ENCODE measurements around the gene PPIE. TPM values are rescaled to one million over a fixed set of nuclear protein-coding genes. Genes with fewer than 3 reads are reported as not detected.

PPIE gene
- total and polyA plus RNA-seq, 2 of the 4 experiments (the other 2 are of a cell fraction), result 40.9 to 68.1 TPM

DNA sequence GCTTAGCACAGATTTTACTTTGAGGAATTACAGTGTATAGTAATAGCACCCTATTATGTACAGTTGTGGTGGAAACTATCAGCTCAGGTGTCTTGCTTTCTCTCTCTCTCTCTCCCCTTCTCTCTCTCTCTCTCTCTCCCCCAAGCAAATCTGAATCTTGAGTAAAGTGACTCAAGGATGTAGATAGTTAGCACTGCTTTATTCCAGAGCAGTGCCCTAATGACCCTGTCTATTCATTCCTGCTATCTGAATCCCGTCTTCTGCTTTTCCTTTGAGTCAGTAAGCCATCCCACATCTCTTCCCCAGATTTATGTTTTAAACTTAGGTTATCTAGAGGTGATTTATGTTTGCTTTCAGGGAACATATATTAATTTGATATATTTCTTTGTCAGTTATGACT is 42.2 kb upstream of the PPIE start:
- H3K79me1 ChIP-seq (ENCODE audit: low read depth in 1 of 2, low read length in 2 of 2), result no peaks in the 10 kb centered on the region
- intact Hi-C loops (cut with micrococcal nuclease) (no loop called here), in situ Hi-C loops (cut with MboI; ENCODE audit: low sequenced_read_pairs) (no loop called here), dilution Hi-C loops (cut with HindIII; ENCODE audit: low sequenced_read_pairs, unreplicated experiment) (no loop called here)
- ATAC-seq (ENCODE audit: low read depth), result no peak
- H3K27me3 ChIP-seq (ENCODE audit: control insufficient read depth, insufficient read depth, low read length), result peaks cover 80% of the 10 kb centered on the region
- no CpG with 5 or more reads among the region's 1 CpG for WGBS, 2 experiments (ENCODE audit: extremely low coverage in 2 of 2, insufficient read length in 1 of 2)
- H2BK15ac ChIP-seq (ENCODE audit: low read depth, low read length), result no peak overlapping the region
- ChIA-PET CTCF (interaction anchor here (0.5 kb wide), 1 partner anchor 81 kb away, joined by 3 read pairs; no protein-coding TSS in a partner anchor), POLR2A (ENCODE audit: unreplicated experiment) (no interaction called here)
- no TSS peak for BruUV-seq (replicated peaks)
- TF ChIP-seq MXI1 (IDR thresholded peaks at IDR 0.05; ENCODE audit: borderline replicate concordance, low read depth, low read length) (no peak), BHLHE40 (IDR thresholded peaks at IDR 0.05; ENCODE audit: low read depth, low read length) (no peak), RCOR1 (IDR thresholded peaks at IDR 0.05; ENCODE audit: insufficient replicate concordance, low read length) (no peak), RAD21 (IDR thresholded peaks at IDR 0.05; ENCODE audit: low read length) (no peak), MAZ (IDR thresholded peaks at IDR 0.05; ENCODE audit: borderline replicate concordance, low read depth, low read length) (no peak)
- TF ChIP-seq, protein P1, sequence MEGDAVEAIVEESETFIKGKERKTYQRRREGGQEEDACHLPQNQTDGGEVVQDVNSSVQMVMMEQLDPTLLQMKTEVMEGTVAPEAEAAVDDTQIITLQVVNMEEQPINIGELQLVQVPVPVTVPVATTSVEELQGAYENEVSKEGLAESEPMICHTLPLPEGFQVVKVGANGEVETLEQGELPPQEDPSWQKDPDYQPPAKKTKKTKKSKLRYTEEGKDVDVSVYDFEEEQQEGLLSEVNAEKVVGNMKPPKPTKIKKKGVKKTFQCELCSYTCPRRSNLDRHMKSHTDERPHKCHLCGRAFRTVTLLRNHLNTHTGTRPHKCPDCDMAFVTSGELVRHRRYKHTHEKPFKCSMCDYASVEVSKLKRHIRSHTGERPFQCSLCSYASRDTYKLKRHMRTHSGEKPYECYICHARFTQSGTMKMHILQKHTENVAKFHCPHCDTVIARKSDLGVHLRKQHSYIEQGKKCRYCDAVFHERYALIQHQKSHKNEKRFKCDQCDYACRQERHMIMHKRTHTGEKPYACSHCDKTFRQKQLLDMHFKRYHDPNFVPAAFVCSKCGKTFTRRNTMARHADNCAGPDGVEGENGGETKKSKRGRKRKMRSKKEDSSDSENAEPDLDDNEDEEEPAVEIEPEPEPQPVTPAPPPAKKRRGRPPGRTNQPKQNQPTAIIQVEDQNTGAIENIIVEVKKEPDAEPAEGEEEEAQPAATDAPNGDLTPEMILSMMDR (conservative IDR thresholded peaks at IDR 0.05; ENCODE audit: low read depth, low read length), result no peak
- H2AK5ac ChIP-seq (ENCODE audit: low read depth, low read length), result no peak overlapping the region
- H3K56ac ChIP-seq (ENCODE audit: extremely low read depth, insufficient read depth, low read length), result no peak overlapping the region
- no peaks in the 10 kb centered on the region for H4K20me1 ChIP-seq (ENCODE audit: insufficient read depth, low read length)
- no peaks in the 10 kb centered on the region for H3K9me1 ChIP-seq (ENCODE audit: insufficient read depth, low read length)
- no peak for DNase-seq
- no peak overlapping the region for H2AFZ ChIP-seq (replicated peaks; ENCODE audit: low read length, poor library complexity)
- no peak overlapping the region for H3K23ac ChIP-seq (ENCODE audit: low read depth, low read length)
- H2BK120ac ChIP-seq (ENCODE audit: low read depth, low read length), result no peak overlapping the region
- no peak overlapping the region for H2BK5ac ChIP-seq (ENCODE audit: low read depth, low read length, poor library complexity, severe bottlenecking)
- H3K4ac ChIP-seq (ENCODE audit: low read depth, low read length), result no peak overlapping the region
- H3K36me3 ChIP-seq (ENCODE audit: control insufficient read depth, insufficient read depth, low read length), result no peaks in the 10 kb centered on the region
- no peak overlapping the region for H2AK9ac ChIP-seq (replicated peaks; ENCODE audit: low read depth, low read length, poor library complexity)
- no peak overlapping the region for H4K8ac ChIP-seq (ENCODE audit: low read depth in 2 of 2, low read length in 2 of 2)
- no peak overlapping the region for H2BK20ac ChIP-seq (ENCODE audit: low read depth, low read length)
- H3K27ac ChIP-seq (ENCODE audit: insufficient read depth, low read length), result no peak overlapping the region
- no peak overlapping the region for H4K91ac ChIP-seq (ENCODE audit: insufficient read depth, low read depth, low read length)
- H3K4me2 ChIP-seq (ENCODE audit: low read depth, low read length), result no peak overlapping the region
- H3K9ac ChIP-seq (ENCODE audit: low read depth, low read length), result no peak overlapping the region
- no peak overlapping the region for H3K14ac ChIP-seq (replicated peaks; ENCODE audit: low read depth, low read length)
- H3K18ac ChIP-seq (ENCODE audit: low read depth, low read length), result no peak overlapping the region
- H3K4me3 ChIP-seq (ENCODE audit: insufficient read depth, low read depth, low read length), result no peak overlapping the region
- H4K5ac ChIP-seq (ENCODE audit: low read depth, low read length), result no peak overlapping the region
- peaks cover 2% of the 10 kb centered on the region; the same call in 1 of the 2 replicates for H3K4me1 ChIP-seq (ENCODE audit: control insufficient read depth, insufficient read depth, low read length)
- peaks cover 4% of the 10 kb centered on the region for H3K9me3 ChIP-seq (ENCODE audit: control insufficient read depth, insufficient read depth, low read length)

Measured in IMR-90 (cell line).